ENCODE data around the gene TBC1D22B. TPM values are rescaled to one million over a fixed set of nuclear protein-coding genes. Genes with fewer than 3 reads are reported as not detected.
A peak's percentile ranks its signal among the peaks of the same experiment; 100 is the strongest.

TBC1D22B gene
- total RNA-seq, 1 donor from 2014 or later = 8.8 TPM

DNA sequence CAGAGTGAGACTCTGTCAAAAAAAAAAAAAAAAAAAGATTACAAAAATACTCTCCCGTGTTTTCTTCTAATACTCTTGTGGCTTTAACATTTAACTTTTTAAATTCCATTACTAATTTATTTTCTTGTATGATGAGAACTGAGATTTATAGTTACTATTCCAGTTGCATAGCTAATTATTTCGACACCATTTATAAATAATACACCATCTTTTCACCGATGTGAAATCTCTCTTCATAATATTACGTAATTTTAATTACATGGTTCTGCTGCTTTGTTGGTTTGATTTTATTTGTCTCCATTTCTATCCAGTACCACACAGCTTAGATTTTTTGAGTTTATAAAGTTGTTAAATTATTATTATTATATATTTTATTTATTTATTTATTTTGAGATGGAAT, 42.4 kb downstream of the TBC1D22B start:
- no peak for DNase-seq (ENCODE audit: low read depth)
- TF ChIP-seq, protein P1, sequence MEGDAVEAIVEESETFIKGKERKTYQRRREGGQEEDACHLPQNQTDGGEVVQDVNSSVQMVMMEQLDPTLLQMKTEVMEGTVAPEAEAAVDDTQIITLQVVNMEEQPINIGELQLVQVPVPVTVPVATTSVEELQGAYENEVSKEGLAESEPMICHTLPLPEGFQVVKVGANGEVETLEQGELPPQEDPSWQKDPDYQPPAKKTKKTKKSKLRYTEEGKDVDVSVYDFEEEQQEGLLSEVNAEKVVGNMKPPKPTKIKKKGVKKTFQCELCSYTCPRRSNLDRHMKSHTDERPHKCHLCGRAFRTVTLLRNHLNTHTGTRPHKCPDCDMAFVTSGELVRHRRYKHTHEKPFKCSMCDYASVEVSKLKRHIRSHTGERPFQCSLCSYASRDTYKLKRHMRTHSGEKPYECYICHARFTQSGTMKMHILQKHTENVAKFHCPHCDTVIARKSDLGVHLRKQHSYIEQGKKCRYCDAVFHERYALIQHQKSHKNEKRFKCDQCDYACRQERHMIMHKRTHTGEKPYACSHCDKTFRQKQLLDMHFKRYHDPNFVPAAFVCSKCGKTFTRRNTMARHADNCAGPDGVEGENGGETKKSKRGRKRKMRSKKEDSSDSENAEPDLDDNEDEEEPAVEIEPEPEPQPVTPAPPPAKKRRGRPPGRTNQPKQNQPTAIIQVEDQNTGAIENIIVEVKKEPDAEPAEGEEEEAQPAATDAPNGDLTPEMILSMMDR (conservative IDR thresholded peaks at IDR 0.05; ENCODE audit: low read depth, low read length) = no peak
- no peak overlapping the region for H3K4me3 ChIP-seq (ENCODE audit: low read depth, low read length)

DNA sequence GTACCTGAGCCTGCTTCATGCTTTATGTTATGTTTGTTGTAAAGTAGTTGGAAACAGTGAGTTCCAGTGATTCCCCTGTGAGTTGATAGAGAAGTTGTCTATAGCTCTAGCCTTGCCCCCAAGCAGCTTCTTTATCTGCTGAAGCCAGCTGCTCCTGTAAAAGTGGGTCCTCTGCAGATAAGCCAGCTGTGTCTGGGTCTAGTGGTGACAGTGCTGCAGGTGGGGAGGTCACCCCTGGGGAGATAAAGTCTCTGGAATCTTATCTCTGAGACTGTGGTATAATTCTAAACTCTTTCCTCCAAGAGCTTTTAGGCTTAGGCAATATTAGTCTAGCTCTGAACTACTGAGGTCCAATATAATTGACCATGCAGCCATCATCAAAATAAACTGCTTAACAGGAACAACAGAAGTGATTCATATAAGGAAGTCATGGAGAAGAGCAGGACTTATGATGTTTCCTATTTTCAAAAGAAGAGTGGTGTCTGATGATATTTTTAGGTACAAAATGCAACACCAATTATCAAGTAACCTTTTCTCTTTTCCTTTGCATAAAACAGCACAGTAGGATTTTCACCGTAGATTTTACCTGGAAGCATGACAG, 44.6 kb downstream of the TBC1D22B start:
- TF ChIP-seq, protein P1 (conservative IDR thresholded peaks at IDR 0.05; ENCODE audit: low read depth, low read length) = no peak
- DNase-seq (ENCODE audit: low read depth) = no peak
- no peak overlapping the region for H3K4me3 ChIP-seq (ENCODE audit: low read depth, low read length)

DNA sequence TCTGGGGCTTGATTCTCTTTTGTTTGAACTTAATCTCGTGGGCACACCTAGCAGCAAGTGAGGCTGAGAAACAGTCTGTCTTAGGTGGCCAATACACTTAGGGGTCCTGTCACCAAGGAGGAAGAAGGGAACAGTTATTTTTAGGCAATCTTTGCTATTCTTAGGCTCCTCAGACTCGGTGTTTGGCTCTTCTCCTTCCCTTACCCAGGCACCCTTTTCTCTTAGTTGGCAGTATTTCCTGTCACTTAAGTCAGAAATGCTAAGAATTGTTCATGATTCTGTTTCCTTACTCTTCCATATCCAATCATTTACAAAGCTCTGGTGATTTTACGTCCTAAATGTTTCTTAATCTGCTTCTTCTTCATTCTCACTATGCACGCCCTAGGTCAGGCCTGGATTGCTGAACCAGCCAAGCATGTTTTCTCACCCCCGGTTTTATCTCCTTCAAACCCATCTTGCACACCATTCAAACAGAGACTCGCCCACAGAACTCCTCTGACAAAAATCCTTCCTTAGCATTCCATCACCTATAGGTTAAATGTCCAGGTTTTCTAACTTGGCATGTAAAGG, 45.6 kb downstream of the TBC1D22B start:
- DNase-seq (ENCODE audit: low read depth) = peak; percentile 64
- no peak overlapping the region for H3K4me3 ChIP-seq (ENCODE audit: low read depth, low read length)
- TF ChIP-seq, protein P1 (conservative IDR thresholded peaks at IDR 0.05; ENCODE audit: low read depth, low read length) = no peak

DNA sequence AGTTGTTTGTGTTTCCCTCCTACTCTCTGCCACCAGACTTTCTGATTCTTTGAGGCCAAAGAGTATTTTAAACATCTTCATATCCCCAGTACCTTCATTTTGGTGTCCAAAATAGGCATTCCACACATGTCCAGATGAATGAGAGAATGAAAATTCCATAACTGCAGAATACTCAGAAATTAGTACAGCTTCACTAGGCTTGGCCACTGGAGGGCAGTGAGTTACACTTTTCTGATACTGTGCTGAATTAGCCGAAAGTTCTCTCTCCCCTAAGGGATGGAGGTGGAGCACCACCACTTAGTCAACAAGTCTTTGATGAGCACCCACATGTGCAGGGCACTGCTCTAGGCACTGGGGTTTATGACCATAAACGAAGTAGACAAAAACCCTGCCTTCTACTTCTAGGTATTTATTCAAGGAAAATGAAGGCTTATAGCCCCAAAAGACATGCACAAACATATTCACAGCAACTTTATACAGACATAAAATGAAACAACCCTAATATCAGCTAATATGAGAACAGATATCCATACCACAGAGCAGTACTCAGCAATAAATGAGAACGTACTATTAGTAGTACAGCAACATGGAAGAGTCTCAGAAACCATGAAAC, 46.4 kb downstream of the TBC1D22B start:
- TF ChIP-seq, protein P1 (conservative IDR thresholded peaks at IDR 0.05; ENCODE audit: low read depth, low read length) = peak; percentile 70
- no peak for DNase-seq (ENCODE audit: low read depth)

DNA sequence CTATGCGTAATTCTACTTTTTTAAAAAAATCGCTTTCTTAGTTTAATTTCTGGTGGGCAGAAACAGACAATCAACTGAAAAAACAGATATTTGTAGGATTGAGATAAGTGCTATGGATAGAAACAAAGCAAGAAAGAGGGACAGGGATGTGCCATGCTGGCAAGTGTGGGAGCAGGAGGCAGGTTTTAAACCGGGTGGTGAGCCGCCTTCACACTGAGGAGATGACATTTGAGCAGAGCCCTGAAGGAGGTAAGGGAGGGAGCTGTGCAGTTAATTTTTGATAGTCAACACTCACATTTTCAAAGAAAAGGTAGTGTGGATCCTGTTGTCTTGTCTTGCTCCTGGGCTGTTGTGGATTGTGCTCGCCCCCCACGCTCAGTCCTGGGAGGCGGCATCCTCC, 47.2 kb downstream of the TBC1D22B start:
- H3K4me3 ChIP-seq (ENCODE audit: low read depth, low read length) = no peak overlapping the region
- TF ChIP-seq, protein P1 (conservative IDR thresholded peaks at IDR 0.05; ENCODE audit: low read depth, low read length) = no peak
- no peak for DNase-seq (ENCODE audit: low read depth)

More for the DNA sequence above, 46.4 kb downstream of the TBC1D22B start:
- no peak overlapping the region for H3K4me3 ChIP-seq (ENCODE audit: low read depth, low read length)

DNA sequence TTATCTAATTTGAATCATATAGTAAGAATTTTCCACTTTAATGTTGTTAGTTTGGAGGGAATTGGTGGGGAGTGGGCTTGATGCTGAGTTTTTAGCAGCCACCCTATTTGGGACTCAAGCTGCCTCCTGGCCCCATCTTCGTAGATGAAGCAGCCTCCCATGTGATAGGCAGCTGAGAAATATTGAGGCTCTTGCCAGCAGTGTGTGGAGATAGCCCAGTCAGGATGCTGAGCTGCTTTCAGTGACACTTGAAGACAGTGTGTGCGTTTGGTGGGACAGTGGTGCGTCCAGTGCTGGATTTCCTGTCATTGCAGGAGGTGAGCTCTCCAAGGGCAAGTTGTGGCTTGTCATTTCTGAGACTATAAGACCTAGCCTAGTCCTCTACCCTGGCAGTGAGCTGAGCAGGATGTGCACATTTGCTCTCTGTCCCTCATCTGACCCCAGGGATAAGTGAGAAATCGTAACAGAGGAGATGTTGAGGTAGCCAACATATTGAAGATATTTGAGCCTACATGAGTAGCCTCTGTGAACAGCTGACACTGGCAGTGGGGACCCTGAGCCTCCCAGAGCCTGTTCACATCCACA, 48.4 kb downstream of the TBC1D22B start:
- H3K4me3 ChIP-seq (ENCODE audit: low read depth, low read length) = no peak overlapping the region
- TF ChIP-seq, protein P1 (conservative IDR thresholded peaks at IDR 0.05; ENCODE audit: low read depth, low read length) = no peak
- no peak for DNase-seq (ENCODE audit: low read depth)

All from epithelial cell of proximal tubule (primary cell).